ENCODE results near the gene CA4.
"Not testable (repeated sequence)": the region's sequence is repeated elsewhere in the genome, so short reads cannot be mapped to it uniquely, and the experiment has no call there.

GRCh38 chr17:60174767-60175166 lies 25.0 kb downstream of the CA4 start:
- not testable (repeated sequence) for TF ChIP-seq CEBPB (IDR thresholded peaks at IDR 0.05; ENCODE audit: borderline replicate concordance in 1 of 2, low read depth in 2 of 2, low read length in 2 of 2); SIX5 (IDR thresholded peaks at IDR 0.05; ENCODE audit: low read depth, low read length, severe bottlenecking); RFX5 (IDR thresholded peaks at IDR 0.05; ENCODE audit: low read depth, low read length); MAX (IDR thresholded peaks at IDR 0.05; ENCODE audit: low read depth, low read length); HDAC2 (IDR thresholded peaks at IDR 0.05); ZBTB33 (IDR thresholded peaks at IDR 0.05); POLR2AphosphoS5 (IDR thresholded peaks at IDR 0.05; ENCODE audit: low read length); BCLAF1 (IDR thresholded peaks at IDR 0.05); POLR2A (IDR thresholded peaks at IDR 0.05; ENCODE audit: low read depth, low read length); USF2 (IDR thresholded peaks at IDR 0.05; ENCODE audit: borderline replicate concordance, low read depth, low read length); POLR2AphosphoS2 (IDR thresholded peaks at IDR 0.05; ENCODE audit: low read depth, low read length)
- TF ChIP-seq, protein P1, sequence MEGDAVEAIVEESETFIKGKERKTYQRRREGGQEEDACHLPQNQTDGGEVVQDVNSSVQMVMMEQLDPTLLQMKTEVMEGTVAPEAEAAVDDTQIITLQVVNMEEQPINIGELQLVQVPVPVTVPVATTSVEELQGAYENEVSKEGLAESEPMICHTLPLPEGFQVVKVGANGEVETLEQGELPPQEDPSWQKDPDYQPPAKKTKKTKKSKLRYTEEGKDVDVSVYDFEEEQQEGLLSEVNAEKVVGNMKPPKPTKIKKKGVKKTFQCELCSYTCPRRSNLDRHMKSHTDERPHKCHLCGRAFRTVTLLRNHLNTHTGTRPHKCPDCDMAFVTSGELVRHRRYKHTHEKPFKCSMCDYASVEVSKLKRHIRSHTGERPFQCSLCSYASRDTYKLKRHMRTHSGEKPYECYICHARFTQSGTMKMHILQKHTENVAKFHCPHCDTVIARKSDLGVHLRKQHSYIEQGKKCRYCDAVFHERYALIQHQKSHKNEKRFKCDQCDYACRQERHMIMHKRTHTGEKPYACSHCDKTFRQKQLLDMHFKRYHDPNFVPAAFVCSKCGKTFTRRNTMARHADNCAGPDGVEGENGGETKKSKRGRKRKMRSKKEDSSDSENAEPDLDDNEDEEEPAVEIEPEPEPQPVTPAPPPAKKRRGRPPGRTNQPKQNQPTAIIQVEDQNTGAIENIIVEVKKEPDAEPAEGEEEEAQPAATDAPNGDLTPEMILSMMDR (IDR thresholded peaks at IDR 0.05 in 2 of 3, conservative IDR thresholded peaks at IDR 0.05 in 1 of 3; ENCODE audit: control insufficient read depth in 2 of 3, extremely low read depth in 1 of 3, insufficient read depth in 1 of 3, low read depth in 3 of 3, low read length in 3 of 3): peak; percentile 10 to 26 (median 17); a peak in 4 of 6 replicates
